UCSD-AML1 (cell line): ENCODE results near the gene ODF4.
"Not testable (repeated sequence)": the region's sequence is repeated elsewhere in the genome, so short reads cannot be mapped to it uniquely, and the experiment has no call there.

Source experiments
- DNase-seq: peaks from one replicate; lab custom pipeline; 2025; ENCODE audit not compliant: unreplicated experiment; lab: John Stamatoyannopoulos, UW

Gene ODF4

GRCh38 chr17:8393470-8394231 is 54.0 kb downstream of the ODF4 start:
- no peak for DNase-seq

DNA sequence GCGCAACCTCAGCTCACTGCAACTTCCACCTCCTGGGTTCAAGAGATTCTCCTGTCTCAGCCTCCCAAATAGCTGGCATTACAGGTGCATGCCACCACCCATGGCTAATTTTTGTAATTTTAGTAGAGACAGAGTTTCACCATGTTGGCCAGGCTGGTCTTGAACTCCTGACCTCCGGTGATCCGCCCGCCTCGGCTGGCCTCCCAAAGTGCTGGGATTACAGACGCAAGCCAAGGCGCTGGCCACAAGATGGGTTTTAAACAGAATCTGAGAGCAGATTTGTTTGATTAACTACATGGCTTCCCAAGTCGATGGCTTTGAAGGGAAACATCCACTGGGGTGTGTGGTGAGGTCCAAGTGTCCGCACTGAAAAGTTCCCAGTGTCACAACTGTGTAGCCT is 54.9 kb downstream of the ODF4 start:
- DNase-seq, result not testable (repeated sequence)
